ENCODE results near the gene DNAH8.

DNAH8 gene

GRCh38 chr6:38848760-38849159 lies 133.6 kb downstream of the DNAH8 start:
- no peak for TF ChIP-seq CTCF (conservative IDR thresholded peaks at IDR 0.05; ENCODE audit: low read length)
- no peak for DNase-seq (ENCODE audit: low read depth)
- no peak overlapping the region for H3K4me3 ChIP-seq (ENCODE audit: low read length)

- no peak overlapping the region for H3K4me3 ChIP-seq (ENCODE audit: low read length)
- DNase-seq (ENCODE audit: low read depth), result no peak
- no peak for TF ChIP-seq CTCF (conservative IDR thresholded peaks at IDR 0.05; ENCODE audit: low read length)
These were observed 137.1 kb downstream of the DNAH8 start for GRCh38 chr6:38852215-38852614.

GRCh38 chr6:38853236-38853635 lies 138.1 kb downstream of the DNAH8 start:
- no peak overlapping the region for H3K4me3 ChIP-seq (ENCODE audit: low read length)
- DNase-seq (ENCODE audit: low read depth), result no peak
- TF ChIP-seq CTCF (conservative IDR thresholded peaks at IDR 0.05; ENCODE audit: low read length), result no peak

- no peak for DNase-seq (ENCODE audit: low read depth)
- H3K4me3 ChIP-seq (ENCODE audit: low read length), result no peak overlapping the region
- TF ChIP-seq CTCF (conservative IDR thresholded peaks at IDR 0.05; ENCODE audit: low read length), result no peak
These were observed 141.4 kb downstream of the DNAH8 start for GRCh38 chr6:38856492-38856891.

GRCh38 chr6:38857815-38858214 lies 142.7 kb downstream of the DNAH8 start:
- H3K4me3 ChIP-seq (ENCODE audit: low read length), result no peak overlapping the region
- TF ChIP-seq CTCF (conservative IDR thresholded peaks at IDR 0.05; ENCODE audit: low read length), result no peak
- no peak for DNase-seq (ENCODE audit: low read depth)

GRCh38 chr6:38860041-38860440 lies 144.9 kb downstream of the DNAH8 start:
- TF ChIP-seq CTCF (conservative IDR thresholded peaks at IDR 0.05; ENCODE audit: low read length), result no peak
- no peak overlapping the region for H3K4me3 ChIP-seq (ENCODE audit: low read length)
- DNase-seq (ENCODE audit: low read depth), result no peak

GRCh38 chr6:38861926-38862401 lies 146.9 kb downstream of the DNAH8 start:
- no peak for DNase-seq (ENCODE audit: low read depth)
- TF ChIP-seq CTCF (conservative IDR thresholded peaks at IDR 0.05; ENCODE audit: low read length), result no peak
- H3K4me3 ChIP-seq (ENCODE audit: low read length), result no peak overlapping the region
